Neural cell (in vitro differentiated cells): Measurements from ENCODE around the gene FLT1. TPM values are rescaled to one million over a fixed set of nuclear protein-coding genes. Genes with fewer than 3 reads are reported as not detected.

Source experiments
- H2AFZ ChIP-seq: fragments of 200-600, 300-800 bp; sonication (generic), shearing (Covaris generic); 2 replicates; pipeline ENCODE4 v1.6.0; 2014; ENCODE audit warnings: low read depth, mild to moderate bottlenecking, antibody characterized with exemption, low read length, moderate library complexity
- H3F3A ChIP-seq: fragments of 200-600 bp; shearing (Covaris generic); 2 replicates; pipeline ENCODE4 v1.6.1; 2016; ENCODE audit warnings: mild to moderate bottlenecking, moderate library complexity, mixed read lengths, antibody characterized with exemption, low read length; ENCODE audit not compliant: insufficient read depth, poor library complexity, severe bottlenecking
- H3K27ac ChIP-seq: fragments of 200-600, 300-800 bp; sonication (generic), shearing (Covaris generic); 2 replicates; pipeline ENCODE4 v1.5.1; 2014; ENCODE audit warnings: mild to moderate bottlenecking, low read length, moderate library complexity
- H3K27me3 ChIP-seq: fragments of 300-800, 200-600 bp; sonication (generic), shearing (Covaris generic); 2 replicates; pipeline ENCODE4 v1.6.0; 2014; ENCODE audit warnings: mild to moderate bottlenecking, low read depth, low read length, moderate library complexity; ENCODE audit not compliant: insufficient read depth
- H3K36me3 ChIP-seq: fragments of 300-800, 200-600 bp; sonication (generic), shearing (Covaris generic); 2 replicates; pipeline ENCODE4 v1.5.1; 2014; ENCODE audit warnings: mild to moderate bottlenecking, antibody characterized with exemption, low read length, moderate library complexity; ENCODE audit not compliant: insufficient read depth
- H3K4me2 ChIP-seq: fragments of 300-800, 200-600 bp; sonication (generic), shearing (Covaris generic); 2 replicates; pipeline ENCODE4 v1.6.0; 2014; ENCODE audit warnings: mild to moderate bottlenecking, low read length
- H3K4me3 ChIP-seq: fragments of 300-800, 200-600 bp; sonication (generic), shearing (Covaris generic); 2 replicates; pipeline ENCODE4 v1.5.1; 2014; ENCODE audit warnings: mild to moderate bottlenecking, low read length, moderate library complexity
- H3K79me2 ChIP-seq: fragments of 200-600 bp; shearing (Covaris generic); replicated peaks from 2 replicates; pipeline ENCODE4 v1.6.0; 2014; ENCODE audit warnings: mild to moderate bottlenecking, low read length, moderate library complexity; ENCODE audit not compliant: insufficient read depth
- H3K9ac ChIP-seq: fragments of 300-800, 200-600 bp; sonication (generic), shearing (Covaris generic); 2 replicates; pipeline ENCODE4 v1.6.1; 2016; ENCODE audit warnings: mild to moderate bottlenecking, low read length, mixed read lengths
- H3K9me2 ChIP-seq: fragments of 200-600 bp; shearing (Covaris generic); 2 replicates; pipeline ENCODE4 v1.6.1; 2016; ENCODE audit warnings: mild to moderate bottlenecking, low read length, mixed read lengths; ENCODE audit not compliant: insufficient read depth
- H3K9me3 ChIP-seq: fragments of 200-600, 300-800 bp; sonication (generic), shearing (Covaris generic); 2 replicates; pipeline ENCODE4 v1.6.1; 2016; ENCODE audit warnings: mild to moderate bottlenecking, mixed run types, low read length, moderate library complexity, mixed read lengths
- H4K20me1 ChIP-seq: fragments of 200-600 bp; shearing (Covaris generic); 2 replicates; pipeline ENCODE4 v1.6.1; 2016; ENCODE audit warnings: mild to moderate bottlenecking, mixed run types; ENCODE audit not compliant: insufficient read depth
- CTCF ChIP-seq: fragments of 450-650 bp; IDR thresholded peaks from 2 replicates; pipeline ENCODE4 v1.5.1; 2014; ENCODE audit warnings: antibody characterized with exemption, mild to moderate bottlenecking, moderate library complexity; ENCODE audit not compliant: poor library complexity, severe bottlenecking
- EP300 ChIP-seq: fragments of 450-650 bp; conservative IDR thresholded peaks from 2 replicates; pipeline ENCODE4 v1.6.1; 2014; ENCODE audit warnings: antibody characterized with exemption, mild to moderate bottlenecking, moderate library complexity; ENCODE audit not compliant: poor library complexity, severe bottlenecking
- EZH2 ChIP-seq: fragments of 200-600, 300-800 bp; shearing (Covaris generic), sonication (generic); IDR thresholded peaks from 2 replicates; pipeline ENCODE4 v1.6.1; 2014; ENCODE audit warnings: antibody characterized with exemption, low read length, borderline replicate concordance, mild to moderate bottlenecking; ENCODE audit not compliant: insufficient read depth, poor library complexity, severe bottlenecking
- MXI1 ChIP-seq: fragments of 450-650 bp; conservative IDR thresholded peaks from 2 replicates; pipeline ENCODE4 v1.6.1; 2014; ENCODE audit warnings: antibody characterized with exemption, mild to moderate bottlenecking; ENCODE audit not compliant: poor library complexity, severe bottlenecking
- POLR2AphosphoS5 ChIP-seq: IDR thresholded peaks from 2 replicates; pipeline ENCODE4 v1.6.1; 2012
- RAD21 ChIP-seq: fragments of 450-650 bp; conservative IDR thresholded peaks from 2 replicates; pipeline ENCODE4 v1.6.1; 2014; ENCODE audit warnings: antibody characterized with exemption, mild to moderate bottlenecking, moderate library complexity
- REST ChIP-seq: IDR thresholded peaks from 2 replicates; pipeline ENCODE4 v1.6.1; 2012; ENCODE audit warnings: borderline replicate concordance
- SMC3 ChIP-seq: fragments of 450-650 bp; conservative IDR thresholded peaks from 2 replicates; pipeline ENCODE4 v1.6.1; 2014; ENCODE audit warnings: antibody characterized with exemption, mild to moderate bottlenecking, moderate library complexity; ENCODE audit not compliant: poor library complexity
- TAF1 ChIP-seq: IDR thresholded peaks from 2 replicates; pipeline ENCODE4 v1.6.1; 2012; ENCODE audit warnings: low read depth
- polyA plus RNA-seq: library from polyadenylated mRNA; depleted of rRNA; stranded (reverse); fragments of >200 nt; gene quantifications from 2 replicates; pipeline ENCODE4 v1.2.3, GENCODE V29; 2014

The FLT1 gene
- polyA plus RNA-seq, 1 donor from 2014 or later: not detected

DNA sequence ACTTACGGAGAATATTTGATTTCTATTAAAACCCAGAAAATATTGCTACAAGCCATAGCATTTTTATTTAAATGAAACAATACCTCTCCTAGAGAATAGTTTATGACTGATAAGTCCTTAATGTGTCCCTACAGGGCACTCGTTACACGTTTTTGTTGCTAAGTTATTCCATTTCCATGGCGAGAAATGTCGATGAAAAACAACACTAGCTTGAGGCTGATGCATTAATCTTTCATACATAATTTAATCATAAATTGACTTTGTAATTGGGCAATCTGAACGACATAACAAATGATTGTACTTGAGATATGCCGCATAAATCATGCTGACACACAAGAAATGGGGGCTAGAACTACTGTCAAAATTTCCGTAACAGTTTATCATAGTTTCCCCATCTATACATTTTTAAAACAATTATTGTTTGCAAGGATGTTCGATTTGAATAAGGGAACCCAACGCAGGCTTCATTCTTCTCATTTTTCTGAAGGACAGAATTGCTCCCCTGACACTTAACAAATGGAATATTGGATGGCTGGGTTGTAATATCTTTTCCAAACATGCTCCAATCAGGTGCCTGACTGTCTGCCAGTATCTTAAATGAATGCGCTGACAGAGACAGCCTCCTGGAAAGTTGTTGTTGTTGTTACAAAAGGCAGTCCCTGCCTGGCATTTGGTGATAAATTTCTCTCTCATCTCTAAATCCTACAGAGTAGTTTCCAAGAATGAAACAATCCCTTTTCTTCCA lies 61.9 kb downstream of the FLT1 start:
- Histone ChIP-seq H4K20me1 (no peaks in the 10 kb centered on the region), H3F3A (no peaks in the 10 kb centered on the region), H3K79me2 (no peaks in the 10 kb centered on the region), H3K9ac (no peak overlapping the region), H3K4me2 (no peak overlapping the region), H3K4me3 (no peak overlapping the region), H2AFZ (no peak overlapping the region), H3K9me2 (no peaks in the 10 kb centered on the region), H3K9me3 (no peaks in the 10 kb centered on the region), H3K27me3 (no peaks in the 10 kb centered on the region), H3K27ac (no peak overlapping the region), H3K36me3 (no peaks in the 10 kb centered on the region)
- TF ChIP-seq EZH2: no peak
- peak; percentile 19 for TF ChIP-seq EP300
- TF ChIP-seq CTCF: no peak
- no peak for TF ChIP-seq RAD21

- no peaks in the 10 kb centered on the region for H3K36me3 ChIP-seq
- H4K20me1 ChIP-seq: no peaks in the 10 kb centered on the region
These were observed 65.1 kb downstream of the FLT1 start for GRCh38 chr13:28429685-28430290.

More at GRCh38 chr13:28429685-28430290, 65.1 kb downstream of the FLT1 start:
- H3F3A ChIP-seq: no peaks in the 10 kb centered on the region
- no peak overlapping the region for H3K4me3 ChIP-seq
- H3K79me2 ChIP-seq: no peaks in the 10 kb centered on the region
- TF ChIP-seq SMC3: no peak
- no peak for TF ChIP-seq CTCF
- TF ChIP-seq EP300: no peak
- TF ChIP-seq RAD21: no peak
- no peak for TF ChIP-seq REST
- TF ChIP-seq MXI1: no peak
- no peak for TF ChIP-seq POLR2AphosphoS5
- TF ChIP-seq EZH2: no peak
- TF ChIP-seq TAF1: no peak
- no peak overlapping the region for H3K9ac ChIP-seq
- no peak overlapping the region for H3K4me2 ChIP-seq
- H3K27me3 ChIP-seq: no peaks in the 10 kb centered on the region
- H3K9me3 ChIP-seq: no peaks in the 10 kb centered on the region
- no peaks in the 10 kb centered on the region for H3K9me2 ChIP-seq
- no peak overlapping the region for H2AFZ ChIP-seq
- no peak overlapping the region for H3K27ac ChIP-seq
